Measurements from ENCODE around the gene TENT5D.

- TF ChIP-seq CTCF (IDR thresholded peaks at IDR 0.05; ENCODE audit: low read length) (no peak), EZH2 (optimal IDR thresholded peaks at IDR 0.05; ENCODE audit: low read depth, low read length) (no peak), EZH2phosphoT487 (IDR thresholded peaks at IDR 0.05; ENCODE audit: low read length) (no peak)
These were observed 12.2 kb downstream of the TENT5D start for GRCh38 chrX:80432441-80432840.

Data from MM.1S (cell line).